ACHN (cell line): ENCODE results near the gene KIF23.
A peak's percentile ranks its signal among the peaks of the same experiment; 100 is the strongest.

ENCODE experiments used
- DNase-seq: peaks from one replicate; pipeline ENCODE4 v3.0.0-alpha.2; 2015
- in situ Hi-C: cut with HindIII; loops from 2 replicates; pipeline ENCODE4 v1.10.0; 2017; ENCODE audit warnings: low sequenced_read_pairs, low pct_ligation_motif_present, low pct_unique_long_range_greater_than_20kb

Gene KIF23

DNA sequence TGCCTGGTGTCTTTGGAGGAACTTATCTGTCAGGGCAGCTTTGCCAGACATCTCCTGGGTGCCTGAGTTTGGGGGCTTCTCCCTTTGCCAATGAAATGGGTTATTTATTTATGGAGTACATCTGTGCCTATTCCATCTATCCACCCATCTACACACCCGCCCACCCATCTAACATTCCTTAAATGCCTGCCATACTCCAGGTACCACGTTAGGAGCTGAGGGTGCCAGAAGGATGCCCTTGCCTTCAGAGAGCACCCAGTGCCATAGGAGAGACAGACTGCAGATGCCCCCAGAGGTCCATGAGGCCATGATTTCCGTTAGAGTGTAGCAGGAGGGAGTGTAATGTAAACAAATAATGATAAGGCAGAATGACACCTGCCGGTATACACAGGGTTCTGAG, 21.8 kb upstream of the KIF23 start:
- in situ Hi-C loops, result no loop called here
- peak; percentile 19 for DNase-seq

DNA sequence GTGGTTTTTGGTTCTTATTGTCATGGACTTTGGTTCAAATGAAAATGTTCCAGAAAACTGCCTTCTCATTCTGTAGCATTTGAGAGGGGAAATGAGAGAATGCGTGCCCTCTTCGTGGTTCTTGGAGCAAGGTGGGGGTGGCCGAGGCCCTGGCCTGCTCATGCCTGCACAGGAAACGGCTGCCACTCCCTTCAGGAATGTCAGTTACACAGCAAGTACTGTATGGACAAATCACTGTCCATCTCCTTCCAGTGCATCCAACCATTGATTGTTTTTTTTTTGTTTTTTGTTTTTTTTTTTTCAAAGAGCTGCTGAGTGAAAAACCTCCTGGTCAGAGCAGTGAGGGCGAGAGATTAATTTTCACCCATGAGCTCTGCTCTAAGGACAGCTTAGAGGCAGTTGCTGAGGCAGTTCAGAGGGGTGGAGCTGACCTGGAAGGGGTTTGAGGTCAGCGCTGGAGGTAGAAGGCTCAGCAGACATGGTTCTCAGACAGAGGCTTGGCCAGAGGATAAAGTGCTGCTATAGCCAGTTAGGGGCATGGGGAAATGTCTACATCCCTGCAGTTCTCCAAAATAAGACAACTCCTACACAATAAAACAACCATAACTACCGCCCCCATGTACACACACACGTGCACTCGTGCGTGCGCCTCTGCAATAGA, 20.2 kb upstream of the KIF23 start:
- in situ Hi-C loops, result no loop called here
- no peak for DNase-seq

DNA sequence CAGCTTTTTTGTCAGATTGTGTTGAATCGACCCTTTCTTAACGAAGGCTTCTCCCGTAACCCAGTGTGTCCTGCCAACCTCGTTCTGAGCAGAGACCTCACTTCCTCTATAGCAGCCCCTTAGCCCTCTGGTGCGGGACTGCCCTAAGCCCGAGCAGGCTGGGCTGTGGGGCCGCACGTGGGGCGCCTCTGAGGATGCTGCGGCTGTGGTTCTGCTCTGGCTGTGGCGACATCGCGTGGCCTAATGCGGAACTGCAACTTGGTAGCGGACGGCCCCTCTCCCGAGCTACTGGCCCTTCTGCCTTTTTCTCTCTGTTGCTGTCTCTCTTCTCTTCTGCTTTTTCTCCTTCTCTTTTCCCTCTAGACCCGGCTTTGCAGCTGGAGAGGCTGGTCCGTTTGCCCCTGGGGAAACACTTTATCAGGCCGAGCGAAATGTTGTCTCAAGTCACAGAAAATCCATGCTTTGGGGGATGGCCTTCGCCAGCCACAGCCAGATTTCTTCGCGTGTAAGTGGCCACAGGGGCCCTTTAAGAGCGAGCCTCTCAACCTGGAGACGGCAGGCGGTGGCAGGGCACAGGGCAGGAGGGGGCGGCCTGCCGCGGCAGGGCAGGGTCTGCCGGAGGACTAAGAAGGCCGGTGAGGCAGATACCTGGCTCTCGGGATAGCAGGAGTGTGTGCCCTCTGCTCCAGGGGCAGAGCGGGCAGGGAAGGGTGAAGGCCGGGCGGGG, 19.4 kb upstream of the KIF23 start:
- DNase-seq, result peak; percentile 64
- in situ Hi-C loops, result no loop called here

DNA sequence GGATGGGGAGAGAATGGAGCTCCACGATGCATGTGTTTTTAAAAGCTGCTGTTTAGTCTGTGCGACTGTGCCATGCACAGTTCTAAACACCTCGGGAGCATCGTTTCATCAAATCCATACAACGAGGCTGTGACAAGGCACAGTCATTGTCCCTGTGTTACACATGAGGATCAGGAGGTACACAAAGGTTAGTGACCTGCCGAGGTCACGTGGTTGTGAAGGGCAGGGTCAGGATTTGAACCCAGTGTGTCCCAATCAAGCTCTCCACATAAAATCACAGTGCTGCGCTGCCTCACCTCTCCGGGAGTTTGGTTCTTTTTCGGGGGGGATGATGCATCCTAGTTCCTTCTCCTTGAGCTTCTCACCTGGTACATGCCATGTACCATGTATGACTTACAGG, 18.7 kb upstream of the KIF23 start:
- in situ Hi-C loops, result no loop called here
- no peak for DNase-seq

DNA sequence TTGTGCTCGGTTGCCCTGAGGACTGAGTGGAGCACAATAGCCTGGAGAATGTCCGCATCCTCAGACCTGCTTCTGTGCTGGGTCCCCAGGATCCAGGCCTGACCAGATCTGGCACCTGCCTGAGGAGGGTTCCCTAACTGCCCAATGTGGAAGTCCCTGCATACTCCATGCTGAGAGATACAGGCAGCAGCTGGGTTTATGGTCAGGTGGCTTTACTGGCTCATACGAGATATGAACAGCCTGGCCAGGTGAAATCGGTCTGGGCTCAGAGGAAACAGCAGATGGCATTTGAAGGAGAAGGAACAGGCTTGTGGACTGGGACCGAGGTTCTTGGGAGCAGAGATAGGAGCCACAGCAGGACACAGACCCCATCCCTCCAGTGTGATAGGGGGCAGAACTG, 18.2 kb upstream of the KIF23 start:
- DNase-seq, result no peak
- in situ Hi-C loops, result no loop called here

DNA sequence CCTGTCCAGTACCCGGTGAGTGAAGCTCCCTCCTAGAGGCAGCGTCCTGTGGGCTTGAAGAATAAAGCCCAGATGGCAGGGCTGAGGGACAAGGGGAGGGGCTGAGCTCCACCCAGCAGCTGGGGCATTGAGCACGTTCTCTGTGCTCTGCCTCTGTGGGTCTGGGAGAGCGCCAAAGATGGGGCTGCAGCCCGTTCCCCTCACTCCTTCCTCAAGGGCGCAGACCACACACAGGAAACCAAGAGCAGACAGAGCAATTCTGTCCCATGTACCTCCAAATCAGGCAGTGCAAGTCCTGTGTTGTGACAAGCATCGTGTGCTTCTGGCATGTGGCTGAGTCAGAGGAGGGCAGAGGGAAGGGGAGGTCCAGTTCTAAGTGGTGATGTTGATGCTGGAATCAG, 15.7 kb upstream of the KIF23 start:
- in situ Hi-C loops, result no loop called here
- no peak for DNase-seq

DNA sequence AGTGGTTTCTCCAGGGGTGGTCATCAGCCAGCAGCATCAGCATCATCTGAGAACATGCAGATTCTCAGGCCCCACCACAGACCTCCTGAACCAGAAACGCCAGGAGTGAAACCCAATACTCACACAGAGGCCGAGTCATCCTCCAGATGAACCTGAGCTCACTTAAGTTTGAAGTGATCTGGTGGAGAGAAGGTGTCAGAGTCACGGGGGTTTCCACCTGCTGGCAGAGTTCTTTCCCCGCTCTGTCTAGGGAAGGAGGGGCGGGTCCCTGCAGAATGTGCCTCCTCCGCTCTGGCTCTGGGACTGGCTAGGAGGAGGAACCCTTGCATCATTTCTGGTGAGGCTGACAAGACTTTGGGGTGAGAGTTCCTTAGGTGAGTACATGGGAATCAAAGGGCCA, 13.3 kb upstream of the KIF23 start:
- in situ Hi-C loops, result no loop called here
- no peak for DNase-seq

DNA sequence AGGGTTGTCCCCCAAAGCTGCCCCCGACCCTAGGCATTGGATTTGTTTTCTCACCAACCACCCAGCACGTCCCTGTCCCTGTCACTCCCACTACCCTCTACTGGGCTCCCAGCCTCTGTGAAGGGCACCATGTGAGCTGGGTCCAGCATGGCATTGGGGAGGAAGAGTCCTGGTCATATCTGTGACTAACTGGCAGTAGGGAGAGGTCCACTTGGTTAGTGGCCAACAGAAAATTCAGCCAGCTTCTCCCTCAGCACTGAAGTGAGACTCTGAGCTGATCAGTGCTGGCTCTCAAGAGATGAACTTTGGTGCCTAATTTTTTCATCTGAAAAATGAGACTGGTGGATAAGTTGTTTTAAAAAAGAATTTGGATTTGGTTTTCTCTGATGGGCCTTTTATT, 11.3 kb upstream of the KIF23 start:
- no peak for DNase-seq
- in situ Hi-C loops, result no loop called here

DNA sequence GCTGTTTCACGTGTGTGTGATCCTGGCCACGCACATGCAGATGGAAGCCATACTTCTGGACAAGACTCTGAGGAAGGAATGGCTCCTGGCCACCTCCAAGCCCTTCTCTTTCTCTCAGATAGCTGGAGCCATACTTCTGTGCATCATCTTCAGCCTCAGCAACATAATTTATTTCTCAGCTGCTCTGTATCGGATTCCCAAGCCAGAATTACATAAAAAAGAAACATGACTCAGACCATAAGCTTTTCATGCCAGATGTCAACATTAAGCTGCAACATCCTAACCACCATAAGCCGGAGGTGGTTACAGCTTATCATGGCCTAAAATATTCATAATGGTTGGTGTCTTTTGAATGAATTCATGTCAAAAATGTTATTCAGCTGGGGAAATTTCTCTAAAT, 10.6 kb upstream of the KIF23 start:
- no peak for DNase-seq
- in situ Hi-C loops, result no loop called here

DNA sequence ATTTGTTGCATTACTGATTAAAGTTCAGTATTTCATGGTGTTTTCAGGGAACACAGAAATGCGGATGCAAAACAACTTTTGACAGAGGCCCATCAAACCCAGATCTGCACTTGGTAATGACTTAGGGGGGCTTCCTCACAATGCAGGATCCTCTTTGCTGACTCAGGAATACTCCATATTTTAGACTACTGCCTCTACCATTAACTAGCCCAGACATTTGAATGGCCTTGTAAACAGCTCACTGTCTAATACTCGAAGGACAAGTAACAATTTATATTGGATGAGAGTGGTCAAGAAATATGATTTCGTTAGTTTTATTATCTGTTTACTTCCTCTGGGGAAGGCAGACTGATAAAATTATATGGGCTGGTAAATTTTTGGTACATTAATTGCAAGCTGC, 9.0 kb upstream of the KIF23 start:
- no peak for DNase-seq
- in situ Hi-C loops, result no loop called here

DNA sequence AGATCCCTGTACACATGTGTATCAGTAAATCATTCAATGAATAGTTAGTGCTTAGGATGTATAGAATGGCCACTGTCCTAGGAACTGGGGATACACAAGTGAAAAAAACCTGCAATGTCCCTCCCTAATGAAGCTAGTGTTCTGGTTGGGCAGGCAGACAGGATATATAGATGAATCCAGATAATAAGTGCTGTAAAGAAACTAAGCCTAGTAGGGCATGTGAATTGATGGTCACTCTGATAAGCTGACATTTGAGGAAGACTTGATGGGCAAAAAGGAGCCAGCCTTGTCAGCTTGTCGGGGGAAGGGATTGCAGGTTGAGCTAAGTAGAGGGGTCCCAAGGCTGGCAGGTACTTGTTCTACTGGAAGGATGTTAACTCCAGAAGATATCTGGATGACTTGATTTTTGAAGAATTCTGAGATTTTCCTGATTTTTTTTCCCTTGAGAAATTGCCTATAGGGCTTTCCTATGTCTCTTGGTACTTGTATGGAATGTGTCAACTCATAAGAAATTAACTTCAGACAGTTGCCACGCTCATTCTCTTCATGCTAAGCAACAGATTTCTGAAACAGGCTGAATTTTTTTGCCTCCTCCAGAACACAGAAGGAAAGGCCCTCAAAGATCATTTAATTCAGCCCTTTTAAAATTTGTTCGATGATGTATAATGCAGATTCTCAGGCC, 6.3 kb upstream of the KIF23 start:
- no peak for DNase-seq
- in situ Hi-C loops, result no loop called here

DNA sequence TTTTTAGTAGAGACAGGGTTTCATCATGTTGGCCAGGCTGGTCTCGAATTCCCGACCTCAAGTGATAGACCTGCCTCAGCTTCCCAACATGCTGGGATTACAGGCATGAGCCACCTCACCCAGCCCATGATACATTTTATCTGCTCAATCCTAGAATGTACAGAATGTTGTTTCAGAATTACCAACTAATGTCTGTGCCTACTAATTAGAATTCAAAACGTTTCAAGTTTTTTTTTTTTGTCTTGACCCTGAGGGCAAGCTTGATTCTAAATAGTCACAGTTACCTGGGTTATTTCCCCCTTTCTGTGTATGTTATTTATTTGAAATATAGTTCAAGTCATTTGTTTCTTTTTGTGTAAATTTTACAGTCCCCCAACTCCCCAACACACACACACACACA, 5.3 kb upstream of the KIF23 start:
- in situ Hi-C loops, result no loop called here
- DNase-seq, result no peak

DNA sequence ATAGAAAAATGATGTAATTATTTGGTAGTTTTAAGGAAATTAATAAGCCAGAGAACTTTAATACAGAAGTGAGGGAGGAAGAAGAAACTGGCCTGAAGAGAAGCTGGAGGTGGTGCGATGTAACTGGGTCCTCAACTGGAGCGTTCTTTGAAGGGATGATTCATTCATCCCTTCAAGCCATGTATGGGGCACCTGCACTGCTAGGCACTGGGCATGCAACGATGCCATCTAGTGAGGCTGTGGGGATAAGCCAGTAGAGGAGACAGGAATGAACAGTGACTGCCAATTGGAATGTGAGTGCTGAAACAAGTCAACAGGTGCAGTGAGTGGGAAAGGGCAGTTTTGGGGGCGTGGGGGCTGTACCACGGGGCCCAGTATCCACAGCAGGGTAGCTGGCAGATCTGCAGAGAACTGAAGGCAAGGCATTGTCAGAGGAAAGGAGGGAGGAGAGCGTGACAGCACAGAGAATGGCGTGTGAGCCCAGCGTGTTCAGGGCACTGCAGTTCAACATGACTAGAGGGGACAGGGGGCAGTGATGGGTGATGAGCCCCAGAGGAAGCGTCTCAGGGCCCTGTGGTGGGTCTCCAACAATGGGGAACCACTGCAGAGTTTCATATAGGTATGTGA, 3.8 kb upstream of the KIF23 start:
- peak; percentile 77 for DNase-seq
- in situ Hi-C loops, result no loop called here

DNA sequence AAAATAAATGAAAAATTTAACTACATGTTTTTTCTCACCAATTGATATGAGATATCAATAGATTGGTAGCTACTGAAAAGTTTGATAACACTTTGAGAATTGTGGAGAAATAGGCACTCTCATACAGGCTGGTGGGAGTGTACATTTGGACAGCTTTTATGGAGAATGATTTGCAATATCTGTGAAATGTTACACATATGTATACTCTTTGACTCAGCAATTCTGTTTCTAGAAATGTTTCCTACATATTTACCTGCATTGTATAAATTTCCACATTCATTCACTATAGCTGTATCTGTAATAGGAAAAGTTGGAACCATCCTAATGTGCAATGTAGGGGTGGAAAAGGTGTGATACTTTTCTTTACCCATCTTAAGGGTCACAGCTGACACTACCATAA, 1.9 kb upstream of the KIF23 start:
- in situ Hi-C loops, result no loop called here
- DNase-seq, result no peak

DNA sequence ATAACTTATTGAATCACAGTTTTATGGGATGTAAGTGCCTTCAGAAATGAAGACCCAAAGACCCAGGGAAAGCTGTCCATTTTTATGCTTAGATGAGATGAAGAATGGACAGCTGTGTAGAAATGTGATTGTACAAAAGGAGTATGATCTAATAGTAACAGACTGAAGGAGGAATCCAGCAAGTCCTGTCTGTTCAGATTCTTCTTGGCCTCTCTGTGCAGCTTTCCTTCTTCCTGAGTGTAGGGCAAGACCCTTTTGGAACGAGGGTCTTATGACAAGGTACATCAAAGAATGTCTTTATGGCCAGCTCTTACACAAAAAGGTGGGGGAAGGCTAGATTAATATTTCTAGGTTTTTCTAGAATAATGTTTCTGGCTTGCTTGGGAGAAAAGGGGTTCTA, 1.4 kb upstream of the KIF23 start:
- in situ Hi-C loops, result no loop called here
- no peak for DNase-seq

DNA sequence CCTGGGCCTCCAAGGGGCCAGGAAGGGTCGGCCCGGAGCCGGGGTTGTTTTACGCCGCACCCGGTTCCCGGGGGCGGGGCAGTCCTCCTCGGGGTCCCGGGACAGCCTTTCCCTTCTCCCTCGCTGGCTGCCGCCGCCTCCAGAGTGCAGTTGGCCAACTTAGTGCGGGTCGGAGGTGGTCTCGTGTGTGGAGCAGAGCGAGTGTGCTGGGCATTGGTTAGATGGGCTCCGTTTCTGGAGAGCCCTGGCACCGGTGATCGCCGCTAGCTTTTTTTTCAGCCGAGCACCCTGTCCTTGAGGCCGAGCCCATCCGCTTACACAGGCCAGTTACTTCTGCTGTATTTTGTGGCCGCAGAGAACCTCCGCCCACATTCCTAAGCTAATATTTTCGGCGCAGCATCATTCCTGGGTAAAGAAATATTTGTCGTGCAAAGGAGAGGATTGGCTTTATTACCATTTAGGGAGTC, 585 bp downstream of the KIF23 start:
- peak; percentile 89 for DNase-seq
- in situ Hi-C loops, result no loop called here

DNA sequence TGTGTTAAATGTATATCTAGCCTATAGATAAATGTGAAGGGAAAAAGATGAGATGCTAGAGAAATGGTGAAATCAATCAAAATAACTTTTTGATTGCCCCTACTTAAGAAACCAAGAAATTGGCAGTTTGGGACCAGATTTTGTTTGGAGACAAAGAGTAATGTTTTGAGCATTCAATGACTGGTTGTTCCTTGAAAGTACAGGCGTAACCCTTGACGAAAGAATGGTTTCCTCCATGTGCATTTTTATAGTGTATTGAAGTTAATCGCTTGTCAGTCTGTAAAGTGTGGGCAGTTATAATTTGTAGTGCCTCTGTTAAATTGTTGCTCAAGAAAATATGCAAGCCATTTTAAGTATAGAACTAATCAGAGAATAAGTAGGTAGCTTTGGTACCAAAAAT, 1.2 kb downstream of the KIF23 start:
- in situ Hi-C loops, result no loop called here

DNA sequence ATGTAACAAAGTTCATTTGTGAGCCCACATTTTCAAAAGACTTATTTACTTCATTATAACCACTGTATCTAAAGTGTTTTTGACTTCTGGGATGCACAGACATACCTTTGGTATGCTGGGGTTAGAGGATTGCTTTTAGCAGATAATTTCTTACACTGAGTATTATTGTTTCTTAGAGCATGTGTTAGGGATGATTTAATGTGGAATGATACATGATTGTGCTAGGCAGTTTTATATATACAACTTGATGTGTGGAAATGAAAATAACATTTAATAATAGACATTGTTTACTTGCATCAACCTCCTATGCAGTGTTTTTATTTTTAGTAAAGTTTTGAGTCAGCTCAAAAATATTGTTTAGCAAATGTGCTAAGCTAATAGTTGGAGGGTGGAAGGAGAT, 3.4 kb downstream of the KIF23 start:
- in situ Hi-C loops, result no loop called here
- no peak for DNase-seq

More for the DNA sequence above, 1.2 kb downstream of the KIF23 start:
- no peak for DNase-seq

DNA sequence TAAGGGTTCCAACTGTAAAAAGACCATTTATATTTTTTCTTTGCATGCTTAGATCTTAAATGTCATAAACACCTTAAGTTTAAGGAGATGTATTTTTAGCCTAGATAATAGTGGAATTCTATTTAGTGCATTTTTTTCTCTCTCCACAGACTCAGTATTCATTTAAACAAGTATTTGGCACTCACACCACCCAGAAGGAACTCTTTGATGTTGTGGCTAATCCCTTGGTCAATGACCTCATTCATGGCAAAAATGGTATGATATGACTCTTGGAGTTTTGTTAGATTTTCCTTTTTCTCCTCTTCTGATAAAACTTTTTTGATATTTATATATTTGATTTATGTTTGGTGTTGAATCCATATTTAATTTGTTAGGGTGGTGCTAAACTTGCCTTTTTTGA, 7.3 kb downstream of the KIF23 start:
- in situ Hi-C loops, result no loop called here
- DNase-seq, result no peak
